SK-N-SH treated with all-trans-retinoic acid at 6 μM for 48 hours (cell line): ENCODE measurements around the gene FAT1.

ENCODE experiments used
- CSDC2 ChIP-seq: fragments of 250-450 bp; sonication (Bioruptor Pico); IDR thresholded peaks from 2 replicates; pipeline ENCODE4 v1.5.0; 2020; ENCODE audit warnings: mild to moderate bottlenecking, moderate library complexity
- ESRRG ChIP-seq: fragments of 250-450 bp; sonication (Bioruptor Pico); IDR thresholded peaks from 2 replicates; pipeline ENCODE4 v1.6.1; 2021; ENCODE audit warnings: mild to moderate bottlenecking
- OSR1 ChIP-seq: fragments of 250-450 bp; sonication (Bioruptor Pico); IDR thresholded peaks from 2 replicates; pipeline ENCODE4 v1.8.0; 2022; ENCODE audit warnings: moderate library complexity, mild to moderate bottlenecking, inconsistent platforms
- RARB ChIP-seq: fragments of 250-450 bp; sonication (Bioruptor Pico); IDR thresholded peaks from 2 replicates; pipeline ENCODE4 v1.8.0; 2021; ENCODE audit warnings: mild to moderate bottlenecking, moderate library complexity
- SNAI2 ChIP-seq: fragments of 250-450 bp; sonication (Bioruptor Pico); IDR thresholded peaks from 2 replicates; pipeline ENCODE4 v1.5.0; 2020; ENCODE audit warnings: mild to moderate bottlenecking, moderate library complexity
- TCF4 ChIP-seq: fragments of 250-450 bp; sonication (Bioruptor Pico); IDR thresholded peaks from 2 replicates; pipeline ENCODE4 v1.8.0; 2021; ENCODE audit warnings: mild to moderate bottlenecking, moderate library complexity, borderline replicate concordance
- TOX ChIP-seq: fragments of 250-450 bp; sonication (Bioruptor Pico); IDR thresholded peaks from 2 replicates; pipeline ENCODE4 v1.8.0; 2021; ENCODE audit warnings: mild to moderate bottlenecking, moderate library complexity, borderline replicate concordance
- ZC3H10 ChIP-seq: fragments of 250-450 bp; sonication (Bioruptor Pico); IDR thresholded peaks from 2 replicates; pipeline ENCODE4 v1.5.1; 2021; ENCODE audit warnings: mild to moderate bottlenecking, moderate library complexity
- ZFP3 ChIP-seq: fragments of 250-450 bp; sonication (Bioruptor Pico); IDR thresholded peaks from 2 replicates; pipeline ENCODE4 v1.5.0; 2020; ENCODE audit warnings: mild to moderate bottlenecking, moderate library complexity
- ZNF8 ChIP-seq: fragments of 450-650 bp; formaldehyde crosslinking; IDR thresholded peaks from 2 replicates; pipeline ENCODE4 v1.5.0; 2020; ENCODE audit warnings: mild to moderate bottlenecking, moderate library complexity
- TF ChIP-seq, protein P1 (sequence below): fragments of 250-450 bp; sonication (Bioruptor Pico); IDR thresholded peaks from 2 replicates; pipeline ENCODE4 v1.5.1; 2020; ENCODE audit warnings: low read depth, mild to moderate bottlenecking, moderate library complexity
- TF ChIP-seq, protein P2 (sequence below): fragments of 250-450 bp; sonication (Bioruptor Pico); IDR thresholded peaks from 2 replicates; pipeline ENCODE4 v1.5.1; 2021; ENCODE audit warnings: mild to moderate bottlenecking, moderate library complexity
- TF ChIP-seq, protein P3 (sequence below): fragments of 250-450 bp; sonication (Bioruptor Pico); IDR thresholded peaks from 2 replicates; pipeline ENCODE4 v1.8.0; 2020; ENCODE audit warnings: mild to moderate bottlenecking, moderate library complexity, borderline replicate concordance
- TF ChIP-seq, protein P4 (sequence below): fragments of 250-450 bp; sonication (Bioruptor Pico); IDR thresholded peaks from 2 replicates; pipeline ENCODE4 v1.8.0; 2021; ENCODE audit warnings: low read depth, mild to moderate bottlenecking, moderate library complexity, borderline replicate concordance

DNA sequence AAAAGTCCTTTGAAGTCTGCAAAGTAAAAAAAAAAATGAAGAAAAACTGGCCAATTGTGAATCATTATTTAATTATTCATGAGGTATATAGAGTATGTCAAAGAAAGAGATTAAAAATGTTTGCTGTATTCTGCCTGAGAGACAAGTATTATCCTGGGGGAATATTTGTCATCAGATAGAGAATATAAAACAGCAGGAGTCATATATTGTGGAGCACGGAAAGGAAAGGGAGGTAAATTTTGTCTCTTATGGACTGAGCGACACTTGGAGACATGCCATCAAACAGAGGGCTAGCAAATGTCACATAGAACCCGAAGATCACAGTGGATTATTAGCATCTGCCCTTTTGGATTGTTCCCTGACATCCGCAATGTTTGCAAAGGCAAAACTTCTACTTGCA is 39.2 kb upstream of the FAT1 start:
- TF ChIP-seq TCF4 (CRISPR knock-in tag) (no peak), ESRRG (CRISPR knock-in tag) (no peak), ZNF8 (CRISPR knock-in tag) (no peak), TOX (no peak), ZC3H10 (CRISPR knock-in tag) (no peak), RARB (CRISPR knock-in tag) (no peak), OSR1 (CRISPR knock-in tag) (no peak), ZFP3 (CRISPR knock-in tag) (no peak), SNAI2 (no peak), CSDC2 (CRISPR knock-in tag) (no peak)
- TF ChIP-seq, protein P1, sequence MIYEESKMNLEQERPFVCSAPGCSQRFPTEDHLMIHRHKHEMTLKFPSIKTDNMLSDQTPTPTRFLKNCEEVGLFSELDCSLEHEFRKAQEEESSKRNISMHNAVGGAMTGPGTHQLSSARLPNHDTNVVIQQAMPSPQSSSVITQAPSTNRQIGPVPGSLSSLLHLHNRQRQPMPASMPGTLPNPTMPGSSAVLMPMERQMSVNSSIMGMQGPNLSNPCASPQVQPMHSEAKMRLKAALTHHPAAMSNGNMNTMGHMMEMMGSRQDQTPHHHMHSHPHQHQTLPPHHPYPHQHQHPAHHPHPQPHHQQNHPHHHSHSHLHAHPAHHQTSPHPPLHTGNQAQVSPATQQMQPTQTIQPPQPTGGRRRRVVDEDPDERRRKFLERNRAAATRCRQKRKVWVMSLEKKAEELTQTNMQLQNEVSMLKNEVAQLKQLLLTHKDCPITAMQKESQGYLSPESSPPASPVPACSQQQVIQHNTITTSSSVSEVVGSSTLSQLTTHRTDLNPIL (CRISPR knock-in tag), result no peak
- TF ChIP-seq, protein P2, sequence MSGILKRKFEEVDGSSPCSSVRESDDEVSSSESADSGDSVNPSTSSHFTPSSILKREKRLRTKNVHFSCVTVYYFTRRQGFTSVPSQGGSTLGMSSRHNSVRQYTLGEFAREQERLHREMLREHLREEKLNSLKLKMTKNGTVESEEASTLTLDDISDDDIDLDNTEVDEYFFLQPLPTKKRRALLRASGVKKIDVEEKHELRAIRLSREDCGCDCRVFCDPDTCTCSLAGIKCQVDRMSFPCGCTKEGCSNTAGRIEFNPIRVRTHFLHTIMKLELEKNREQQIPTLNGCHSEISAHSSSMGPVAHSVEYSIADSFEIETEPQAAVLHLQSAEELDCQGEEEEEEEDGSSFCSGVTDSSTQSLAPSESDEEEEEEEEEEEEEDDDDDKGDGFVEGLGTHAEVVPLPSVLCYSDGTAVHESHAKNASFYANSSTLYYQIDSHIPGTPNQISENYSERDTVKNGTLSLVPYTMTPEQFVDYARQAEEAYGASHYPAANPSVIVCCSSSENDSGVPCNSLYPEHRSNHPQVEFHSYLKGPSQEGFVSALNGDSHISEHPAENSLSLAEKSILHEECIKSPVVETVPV (CRISPR knock-in tag), result no peak
- TF ChIP-seq, protein P3, sequence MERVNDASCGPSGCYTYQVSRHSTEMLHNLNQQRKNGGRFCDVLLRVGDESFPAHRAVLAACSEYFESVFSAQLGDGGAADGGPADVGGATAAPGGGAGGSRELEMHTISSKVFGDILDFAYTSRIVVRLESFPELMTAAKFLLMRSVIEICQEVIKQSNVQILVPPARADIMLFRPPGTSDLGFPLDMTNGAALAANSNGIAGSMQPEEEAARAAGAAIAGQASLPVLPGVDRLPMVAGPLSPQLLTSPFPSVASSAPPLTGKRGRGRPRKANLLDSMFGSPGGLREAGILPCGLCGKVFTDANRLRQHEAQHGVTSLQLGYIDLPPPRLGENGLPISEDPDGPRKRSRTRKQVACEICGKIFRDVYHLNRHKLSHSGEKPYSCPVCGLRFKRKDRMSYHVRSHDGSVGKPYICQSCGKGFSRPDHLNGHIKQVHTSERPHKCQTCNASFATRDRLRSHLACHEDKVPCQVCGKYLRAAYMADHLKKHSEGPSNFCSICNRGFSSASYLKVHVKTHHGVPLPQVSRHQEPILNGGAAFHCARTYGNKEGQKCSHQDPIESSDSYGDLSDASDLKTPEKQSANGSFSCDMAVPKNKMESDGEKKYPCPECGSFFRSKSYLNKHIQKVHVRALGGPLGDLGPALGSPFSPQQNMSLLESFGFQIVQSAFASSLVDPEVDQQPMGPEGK (CRISPR knock-in tag), result no peak
- TF ChIP-seq, protein P4, sequence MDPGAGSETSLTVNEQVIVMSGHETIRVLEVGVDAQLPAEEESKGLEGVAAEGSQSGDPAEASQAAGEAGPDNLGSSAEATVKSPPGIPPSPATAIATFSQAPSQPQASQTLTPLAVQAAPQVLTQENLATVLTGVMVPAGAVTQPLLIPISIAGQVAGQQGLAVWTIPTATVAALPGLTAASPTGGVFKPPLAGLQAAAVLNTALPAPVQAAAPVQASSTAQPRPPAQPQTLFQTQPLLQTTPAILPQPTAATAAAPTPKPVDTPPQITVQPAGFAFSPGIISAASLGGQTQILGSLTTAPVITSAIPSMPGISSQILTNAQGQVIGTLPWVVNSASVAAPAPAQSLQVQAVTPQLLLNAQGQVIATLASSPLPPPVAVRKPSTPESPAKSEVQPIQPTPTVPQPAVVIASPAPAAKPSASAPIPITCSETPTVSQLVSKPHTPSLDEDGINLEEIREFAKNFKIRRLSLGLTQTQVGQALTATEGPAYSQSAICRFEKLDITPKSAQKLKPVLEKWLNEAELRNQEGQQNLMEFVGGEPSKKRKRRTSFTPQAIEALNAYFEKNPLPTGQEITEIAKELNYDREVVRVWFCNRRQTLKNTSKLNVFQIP (CRISPR knock-in tag), result no peak
